Cardiac muscle cell (in vitro differentiated cells and primary cell): ENCODE measurements around the gene IPO9. TPM values are rescaled to one million over a fixed set of nuclear protein-coding genes. Genes with fewer than 3 reads are reported as not detected.

Experiments used
- DNase-seq, 2 donors: peaks; one replicate each; pipeline versions ENCODE4 v3.0.0 to v3.0.0-alpha.2; 2010 to 2017; ENCODE audit warnings: low read depth in 1 of 2, low spot score in 1 of 2
- H3K27ac ChIP-seq: fragments of 200-600 bp; sonication (generic); 2 replicates; pipeline ENCODE4 v1.5.1; 2016
- H3K27me3 ChIP-seq: fragments of 200-600 bp; sonication (generic); 2 replicates; pipeline ENCODE4 v1.6.0; 2016; ENCODE audit warnings: control low read depth
- H3K36me3 ChIP-seq: fragments of 200-600 bp; sonication (generic); 2 replicates; pipeline ENCODE4 v1.5.1; 2016; ENCODE audit warnings: control low read depth
- H3K4me1 ChIP-seq: fragments of 200-600 bp; sonication (generic); 2 replicates; pipeline ENCODE4 v1.8.1; 2017; ENCODE audit warnings: low read depth, mild to moderate bottlenecking, mixed run types
- H3K4me3 ChIP-seq: fragments of 200-600 bp; sonication (generic); 2 replicates; pipeline ENCODE4 v1.5.1; 2016; ENCODE audit warnings: mild to moderate bottlenecking
- H3K9me3 ChIP-seq: fragments of 200-600 bp; sonication (generic); 2 replicates; pipeline ENCODE4 v1.5.1; 2017; ENCODE audit warnings: low read depth, mild to moderate bottlenecking, control low read depth
- polyA plus RNA-seq: library from polyadenylated mRNA; unstranded; fragments of >200 nt; fragmentation: Nextera tagmentation; extraction: Ambion mirVana; gene quantifications from 2 replicates; pipeline ENCODE4 v1.2.1, GENCODE V29; 2016
- total RNA-seq: library from RNA; depleted of rRNA; stranded (reverse); fragments of >200 nt; gene quantifications from 2 replicates; pipeline ENCODE4 v1.2.3, GENCODE V29; 2016
- TF ChIP-seq, protein P1 (sequence below): IDR thresholded peaks from 2 replicates; pipeline ENCODE4 v1.5.1; 2012; ENCODE audit warnings: low read depth, mild to moderate bottlenecking, low read length

IPO9 gene
- total and polyA plus RNA-seq, 2 experiments from 2014 or later: 36.9 to 61.7 TPM

- peak; percentile 93 to 95 for DNase-seq
Observed at GRCh38 chr1:201904579-201904978, 75.6 kb downstream of the IPO9 start.

DNA sequence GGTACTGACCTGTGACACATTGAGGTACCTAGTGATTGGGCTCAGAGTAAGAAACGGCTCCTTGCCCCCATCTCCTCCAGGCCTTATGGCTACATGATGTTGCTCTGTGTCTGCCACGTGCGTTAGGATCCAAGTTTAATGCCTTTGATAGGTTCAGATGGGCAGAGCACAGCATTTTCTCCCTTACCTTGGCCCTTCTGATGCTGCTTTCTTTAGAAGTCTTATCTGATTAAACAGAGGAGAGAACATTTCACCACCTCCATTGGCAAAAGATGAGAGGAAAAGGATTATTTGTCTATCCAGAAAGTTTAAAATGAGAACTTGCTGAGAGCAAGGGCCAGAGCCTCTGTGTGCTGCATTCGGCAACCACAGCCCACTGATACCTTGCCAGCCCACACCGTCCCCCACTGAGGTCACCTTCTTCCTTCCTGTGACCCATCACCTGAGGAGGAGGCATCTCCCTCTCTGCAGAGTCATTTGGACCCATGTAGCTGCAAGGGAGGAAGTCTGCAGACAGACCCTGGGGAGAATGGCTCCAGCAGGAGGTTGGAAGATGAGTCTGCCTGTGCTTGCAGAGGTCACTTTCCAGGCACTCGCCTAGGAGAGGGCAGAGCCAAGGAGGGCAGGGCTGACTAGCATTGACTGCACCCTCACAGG is 76.4 kb downstream of the IPO9 start:
- Histone ChIP-seq H3K4me3 (no peak overlapping the region), H3K4me1 (peaks cover 67% of the 10 kb centered on the region), H3K36me3 (no peaks in the 10 kb centered on the region), H3K9me3 (no peaks in the 10 kb centered on the region), H3K27me3 (no peaks in the 10 kb centered on the region), H3K27ac (peak overlapping the region; percentile 99)
- TF ChIP-seq, protein P1, sequence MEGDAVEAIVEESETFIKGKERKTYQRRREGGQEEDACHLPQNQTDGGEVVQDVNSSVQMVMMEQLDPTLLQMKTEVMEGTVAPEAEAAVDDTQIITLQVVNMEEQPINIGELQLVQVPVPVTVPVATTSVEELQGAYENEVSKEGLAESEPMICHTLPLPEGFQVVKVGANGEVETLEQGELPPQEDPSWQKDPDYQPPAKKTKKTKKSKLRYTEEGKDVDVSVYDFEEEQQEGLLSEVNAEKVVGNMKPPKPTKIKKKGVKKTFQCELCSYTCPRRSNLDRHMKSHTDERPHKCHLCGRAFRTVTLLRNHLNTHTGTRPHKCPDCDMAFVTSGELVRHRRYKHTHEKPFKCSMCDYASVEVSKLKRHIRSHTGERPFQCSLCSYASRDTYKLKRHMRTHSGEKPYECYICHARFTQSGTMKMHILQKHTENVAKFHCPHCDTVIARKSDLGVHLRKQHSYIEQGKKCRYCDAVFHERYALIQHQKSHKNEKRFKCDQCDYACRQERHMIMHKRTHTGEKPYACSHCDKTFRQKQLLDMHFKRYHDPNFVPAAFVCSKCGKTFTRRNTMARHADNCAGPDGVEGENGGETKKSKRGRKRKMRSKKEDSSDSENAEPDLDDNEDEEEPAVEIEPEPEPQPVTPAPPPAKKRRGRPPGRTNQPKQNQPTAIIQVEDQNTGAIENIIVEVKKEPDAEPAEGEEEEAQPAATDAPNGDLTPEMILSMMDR: no peak
- DNase-seq: no peak

More at GRCh38 chr1:201904579-201904978, 75.6 kb downstream of the IPO9 start:
- Histone ChIP-seq H3K27me3 (no peaks in the 10 kb centered on the region), H3K4me1 (peaks cover 63% of the 10 kb centered on the region), H3K36me3 (peaks cover 3% of the 10 kb centered on the region), H3K4me3 (no peak overlapping the region), H3K9me3 (no peaks in the 10 kb centered on the region), H3K27ac (peak overlapping the region; percentile 99)
- TF ChIP-seq, protein P1: no peak

GRCh38 chr1:201906336-201906735 is 77.4 kb downstream of the IPO9 start:
- H3K27ac ChIP-seq: peak overlapping the region; percentile 99
- H3K36me3 ChIP-seq: no peaks in the 10 kb centered on the region
- peaks cover 67% of the 10 kb centered on the region for H3K4me1 ChIP-seq
- no peak overlapping the region for H3K4me3 ChIP-seq
- no peak for DNase-seq
- no peaks in the 10 kb centered on the region for H3K9me3 ChIP-seq
- H3K27me3 ChIP-seq: no peaks in the 10 kb centered on the region
- TF ChIP-seq, protein P1: no peak

DNA sequence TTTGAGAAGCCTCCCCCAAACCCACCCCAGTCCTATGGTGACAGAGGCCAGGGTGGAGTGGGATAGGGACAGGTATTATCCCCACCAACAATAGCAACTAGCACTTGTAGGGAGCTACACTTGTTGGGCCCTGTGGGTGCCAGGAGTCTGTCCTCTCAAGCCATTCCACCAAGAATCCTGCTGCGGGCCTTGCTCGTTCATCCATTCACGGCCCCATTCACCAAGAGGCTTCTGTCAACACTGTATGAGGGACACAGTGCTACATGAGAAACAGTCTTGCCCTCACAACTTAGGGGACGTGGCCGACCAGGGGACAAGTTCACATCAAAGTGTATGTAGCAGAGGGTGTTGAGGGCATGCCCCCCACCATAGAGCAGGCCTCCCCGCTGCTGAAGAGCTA is 78.7 kb downstream of the IPO9 start:
- H3K27ac ChIP-seq: peak overlapping the region; percentile 99
- no peaks in the 10 kb centered on the region for H3K27me3 ChIP-seq
- TF ChIP-seq, protein P1: no peak

DNA sequence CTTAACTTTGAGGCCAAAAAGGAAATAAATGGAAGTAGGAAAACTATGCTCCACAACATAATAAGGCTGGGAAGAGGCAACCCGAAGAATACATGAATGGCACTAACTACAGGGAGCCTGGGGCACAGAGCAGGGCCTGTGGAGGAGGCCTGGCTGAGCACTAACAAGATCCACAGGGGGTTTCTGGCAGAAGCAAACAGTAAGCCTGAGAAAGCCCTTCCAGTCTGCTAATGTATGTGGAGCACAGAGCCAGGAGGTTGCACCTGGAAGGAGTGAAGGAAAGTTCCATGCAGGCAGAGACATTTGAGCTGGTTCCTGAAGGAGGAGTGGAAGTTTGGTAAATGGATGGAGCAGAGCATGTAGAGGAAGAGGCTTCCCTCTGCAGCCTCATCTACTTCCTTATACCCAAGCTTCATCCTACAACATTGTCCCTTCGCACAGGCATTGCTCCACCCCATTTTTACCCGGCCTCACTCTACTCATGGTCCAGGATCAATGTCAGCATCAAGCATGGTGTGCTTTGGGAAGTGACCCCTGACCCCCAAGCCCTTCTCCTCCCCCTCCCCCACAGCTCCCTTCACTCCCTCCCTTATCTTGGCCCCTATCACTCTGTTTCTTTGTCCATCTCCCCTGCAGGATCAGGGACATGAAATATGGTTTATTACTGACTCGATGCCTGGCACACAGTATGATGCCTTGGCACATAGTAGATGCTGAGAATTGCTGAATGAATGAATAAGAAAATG is 83.0 kb downstream of the IPO9 start:
- H3K4me3 ChIP-seq: no peak overlapping the region
- TF ChIP-seq, protein P1: no peak
- DNase-seq: no peak

More for the DNA sequence above, 78.7 kb downstream of the IPO9 start:
- no peaks in the 10 kb centered on the region for H3K9me3 ChIP-seq
- H3K4me1 ChIP-seq: peaks cover 67% of the 10 kb centered on the region
- no peak overlapping the region for H3K4me3 ChIP-seq
- no peaks in the 10 kb centered on the region for H3K36me3 ChIP-seq
- peak in 1 of 2 donors; percentile 68 for DNase-seq

More for the DNA sequence above, 83.0 kb downstream of the IPO9 start:
- no peaks in the 10 kb centered on the region for H3K36me3 ChIP-seq
- H3K9me3 ChIP-seq: no peaks in the 10 kb centered on the region
- H3K27me3 ChIP-seq: no peaks in the 10 kb centered on the region
- H3K27ac ChIP-seq: peak overlapping the region; percentile 54
- H3K4me1 ChIP-seq: peaks cover 50% of the 10 kb centered on the region
